Measurements from ENCODE around the gene SSTR4. TPM values are rescaled to one million over a fixed set of nuclear protein-coding genes. Genes with fewer than 3 reads are reported as not detected.

Gene SSTR4
- polyA plus RNA-seq, 3 donors: 0.11 TPM; not detected in 1

- no peak for DNase-seq (ENCODE audit: low read depth in 3 of 3, low spot score in 2 of 3)
These were observed 50.4 kb downstream of the SSTR4 start for GRCh38 chr20:23085436-23086055.

- DNase-seq (ENCODE audit: low read depth in 3 of 3, low spot score in 2 of 3): no peak
These were observed 51.0 kb downstream of the SSTR4 start, which contains the start of gene CD93 for GRCh38 chr20:23086056-23086566. TSS of gene CD93 (minus strand) at chr20:23086324. CDS start at chr20:23086192, 132 bp downstream.

- no peak for DNase-seq (ENCODE audit: low read depth in 3 of 3, low spot score in 2 of 3)
These were observed 51.9 kb downstream of the SSTR4 start for GRCh38 chr20:23086931-23087411.

DNA sequence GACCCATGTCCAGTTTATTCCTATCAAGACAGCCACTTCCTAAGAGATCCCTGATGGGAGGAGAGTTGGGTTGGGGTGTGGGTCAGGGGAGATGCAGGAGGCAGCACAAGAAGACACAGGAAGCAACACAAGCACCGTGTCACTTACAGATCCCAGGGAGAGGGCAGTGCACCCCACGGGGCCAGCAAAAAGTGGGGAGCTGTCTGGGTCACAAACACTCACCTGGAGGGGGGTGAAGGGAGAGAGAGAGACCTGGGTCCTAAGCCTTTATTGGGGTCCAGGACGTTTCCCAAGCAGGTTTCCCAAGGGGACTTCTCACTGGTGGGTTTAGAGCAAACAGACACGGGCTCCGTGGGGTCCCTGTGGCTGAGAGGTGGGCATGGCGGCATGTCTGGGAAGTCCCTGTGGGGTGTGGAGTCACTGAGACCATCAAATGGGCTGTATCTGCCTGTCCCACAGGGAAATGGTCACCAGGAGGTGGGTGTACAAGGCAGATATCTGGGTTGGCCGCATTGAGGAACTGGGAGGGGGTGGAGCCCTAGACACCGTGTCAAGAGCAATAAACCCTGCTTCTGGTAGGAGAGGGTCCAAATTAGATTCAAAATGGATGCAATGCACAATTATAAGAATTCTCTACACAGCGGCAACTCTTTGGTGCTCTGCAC is 52.6 kb downstream of the SSTR4 start:
- DNase-seq (ENCODE audit: low read depth in 3 of 3, low spot score in 2 of 3): no peak

Other genes with a start within 250 kb of the SSTR4 start
- 1 to 10 TPM; 4.3 to 5.3 (median 5.2) TPM for gene THBD, start 14.4 kb downstream of the SSTR4 start, polyA plus RNA-seq (ENCODE audit: insufficient read length in 3 of 3)
- 10 to 100 TPM; 39.5 to 44.4 (median 44.3) TPM for gene CD93, start 51.0 kb downstream of the SSTR4 start, polyA plus RNA-seq (ENCODE audit: insufficient read length in 3 of 3)

Measured in right renal cortex interstitium (tissue), 3 donors.